DOHH2 (cell line): ENCODE data around the gene RBPJ.

Experiments used
- EZH2phosphoT487 ChIP-seq: fragments of 200-600 bp; sonication (generic); IDR thresholded peaks from 2 replicates; pipeline ENCODE4 v1.6.1; 2017; ENCODE audit warnings: borderline replicate concordance, mild to moderate bottlenecking, antibody characterized with exemption, low read length, moderate library complexity, mixed read lengths
- TF ChIP-seq, protein P1 (sequence below): fragments of 200-600 bp; sonication (generic); IDR thresholded peaks from one replicate; pipeline ENCODE4 v1.5.1; 2014; ENCODE audit warnings: antibody characterized with exemption, mild to moderate bottlenecking, low read depth, low read length; ENCODE audit not compliant: poor library complexity, severe bottlenecking

- TF ChIP-seq, protein P1, sequence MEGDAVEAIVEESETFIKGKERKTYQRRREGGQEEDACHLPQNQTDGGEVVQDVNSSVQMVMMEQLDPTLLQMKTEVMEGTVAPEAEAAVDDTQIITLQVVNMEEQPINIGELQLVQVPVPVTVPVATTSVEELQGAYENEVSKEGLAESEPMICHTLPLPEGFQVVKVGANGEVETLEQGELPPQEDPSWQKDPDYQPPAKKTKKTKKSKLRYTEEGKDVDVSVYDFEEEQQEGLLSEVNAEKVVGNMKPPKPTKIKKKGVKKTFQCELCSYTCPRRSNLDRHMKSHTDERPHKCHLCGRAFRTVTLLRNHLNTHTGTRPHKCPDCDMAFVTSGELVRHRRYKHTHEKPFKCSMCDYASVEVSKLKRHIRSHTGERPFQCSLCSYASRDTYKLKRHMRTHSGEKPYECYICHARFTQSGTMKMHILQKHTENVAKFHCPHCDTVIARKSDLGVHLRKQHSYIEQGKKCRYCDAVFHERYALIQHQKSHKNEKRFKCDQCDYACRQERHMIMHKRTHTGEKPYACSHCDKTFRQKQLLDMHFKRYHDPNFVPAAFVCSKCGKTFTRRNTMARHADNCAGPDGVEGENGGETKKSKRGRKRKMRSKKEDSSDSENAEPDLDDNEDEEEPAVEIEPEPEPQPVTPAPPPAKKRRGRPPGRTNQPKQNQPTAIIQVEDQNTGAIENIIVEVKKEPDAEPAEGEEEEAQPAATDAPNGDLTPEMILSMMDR: no peak
- TF ChIP-seq EZH2phosphoT487: no peak
Observed at GRCh38 chr4:26355392-26356052, 34.7 kb downstream of the RBPJ start.
